Stimulated activated CD4-positive, alpha-beta T cell treated with anti-CD3 and anti-CD28 coated beads, Interleukin-1b, Interleukin-23, amount 100 ng/mL, for 48 hours (primary cell): ENCODE data around the gene OLIG2.

Experiments used
- DNase-seq: peaks from one replicate; pipeline ENCODE4 v3.0.0-alpha.2; 2020

OLIG2 gene

DNA sequence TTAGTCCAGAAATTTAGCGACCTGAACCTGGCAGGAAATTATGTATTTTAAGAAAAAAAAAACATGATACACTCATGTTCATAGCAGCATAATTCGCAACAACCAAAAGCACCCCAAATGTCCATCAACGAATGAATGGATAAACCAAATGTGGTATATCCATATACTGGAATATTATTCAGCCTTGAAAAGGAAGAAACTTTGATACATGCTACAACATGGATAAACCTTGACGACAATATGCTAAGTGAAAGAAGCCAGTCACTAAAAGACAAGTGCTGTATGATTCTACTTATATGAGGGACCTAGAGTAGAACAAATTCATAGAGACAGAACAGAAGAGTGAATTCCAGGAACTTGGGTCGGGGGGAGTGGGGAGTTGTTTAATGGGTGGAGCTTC lies 43.5 kb downstream of the OLIG2 start:
- no peak for DNase-seq

DNA sequence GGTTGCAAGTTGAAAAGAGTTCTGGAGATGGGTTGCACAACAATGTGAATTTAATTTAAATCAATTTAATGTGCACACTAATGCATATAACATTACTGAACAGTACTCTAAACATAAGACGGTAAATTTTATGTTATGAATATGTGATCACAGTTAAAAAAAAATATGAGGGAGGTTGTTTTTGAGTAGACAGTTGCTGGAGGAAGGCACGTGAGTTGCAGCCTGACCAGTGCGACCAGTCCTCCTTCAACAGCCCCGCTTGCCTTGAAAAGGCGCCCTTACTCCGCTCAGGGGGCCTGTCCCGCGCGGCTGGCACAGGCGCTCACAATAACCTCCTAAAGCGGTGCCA lies 43.9 kb downstream of the OLIG2 start:
- DNase-seq: no peak

DNA sequence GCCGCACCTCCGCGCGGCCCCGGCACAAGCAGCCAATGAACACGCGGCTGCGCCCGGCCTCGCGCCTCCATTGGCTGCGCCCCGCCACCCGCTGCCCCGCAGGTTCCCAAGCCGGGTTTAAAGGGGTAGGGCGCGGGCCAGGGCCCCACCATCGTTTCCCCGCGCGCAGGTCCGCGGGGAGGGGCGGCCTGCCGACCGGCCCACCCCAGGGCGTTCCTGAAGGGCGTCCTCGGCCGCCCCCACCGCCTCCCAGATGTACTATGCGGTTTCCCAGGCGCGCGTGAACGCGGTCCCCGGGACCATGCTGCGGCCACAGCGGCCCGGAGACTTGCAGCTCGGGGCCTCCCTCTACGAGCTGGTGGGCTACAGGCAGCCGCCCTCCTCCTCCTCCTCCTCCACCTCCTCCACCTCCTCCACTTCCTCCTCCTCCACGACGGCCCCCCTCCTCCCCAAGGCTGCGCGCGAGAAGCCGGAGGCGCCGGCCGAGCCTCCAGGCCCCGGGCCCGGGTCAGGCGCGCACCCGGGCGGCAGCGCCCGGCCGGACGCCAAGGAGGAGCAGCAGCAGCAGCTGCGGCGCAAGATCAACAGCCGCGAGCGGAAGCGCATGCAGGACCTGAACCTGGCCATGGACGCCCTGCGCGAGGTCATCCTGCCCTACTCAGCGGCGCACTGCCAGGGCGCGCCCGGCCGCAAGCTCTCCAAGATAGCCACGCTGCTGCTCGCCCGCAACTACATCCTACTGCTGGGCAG lies 44.4 kb downstream of the OLIG2 start, which contains the start of gene OLIG1:
Gene OLIG1 (plus strand): TSS at position 148 of the 750 bp plus-strand sequence. CDS start 106 bp downstream, at position 254.
- peak; percentile 44 for DNase-seq

DNA sequence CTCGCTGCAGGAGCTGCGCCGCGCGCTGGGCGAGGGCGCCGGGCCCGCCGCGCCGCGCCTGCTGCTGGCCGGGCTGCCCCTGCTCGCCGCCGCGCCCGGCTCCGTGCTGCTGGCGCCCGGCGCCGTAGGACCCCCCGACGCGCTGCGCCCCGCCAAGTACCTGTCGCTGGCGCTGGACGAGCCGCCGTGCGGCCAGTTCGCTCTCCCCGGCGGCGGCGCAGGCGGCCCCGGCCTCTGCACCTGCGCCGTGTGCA lies 44.9 kb downstream of the OLIG2 start:
- no peak for DNase-seq

DNA sequence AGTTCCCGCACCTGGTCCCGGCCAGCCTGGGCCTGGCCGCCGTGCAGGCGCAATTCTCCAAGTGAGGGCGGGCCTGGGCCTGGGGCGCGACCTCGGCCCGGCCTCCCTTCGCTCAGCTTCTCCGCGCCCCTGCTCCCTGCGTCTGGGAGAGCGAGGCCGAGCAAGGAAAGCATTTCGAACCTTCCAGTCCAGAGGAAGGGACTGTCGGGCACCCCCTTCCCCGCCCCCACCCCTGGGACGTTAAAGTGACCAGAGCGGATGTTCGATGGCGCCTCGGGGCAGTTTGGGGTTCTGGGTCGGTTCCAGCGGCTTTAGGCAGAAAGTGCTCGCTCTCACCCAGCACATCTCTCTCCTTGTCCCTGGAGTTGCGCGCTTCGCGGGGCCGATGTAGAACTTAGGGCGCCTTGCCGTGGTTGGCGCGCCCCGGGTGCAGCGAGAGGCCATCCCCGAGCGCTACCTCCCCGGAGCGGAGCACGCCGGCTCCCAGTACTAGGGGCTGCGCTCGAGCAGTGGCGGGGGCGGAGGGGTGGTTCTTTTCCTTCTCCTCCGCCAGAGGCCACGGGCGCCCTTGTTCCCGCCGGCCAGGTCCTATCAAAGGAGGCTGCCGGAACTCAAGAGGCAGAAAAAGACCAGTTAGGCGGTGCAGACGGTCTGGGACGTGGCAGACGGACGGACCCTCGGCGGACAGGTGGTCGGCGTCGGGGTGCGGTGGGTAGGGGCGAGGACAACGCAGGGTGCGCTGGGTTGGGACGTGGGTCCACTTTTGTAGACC lies 45.4 kb downstream of the OLIG2 start:
- DNase-seq: no peak

DNA sequence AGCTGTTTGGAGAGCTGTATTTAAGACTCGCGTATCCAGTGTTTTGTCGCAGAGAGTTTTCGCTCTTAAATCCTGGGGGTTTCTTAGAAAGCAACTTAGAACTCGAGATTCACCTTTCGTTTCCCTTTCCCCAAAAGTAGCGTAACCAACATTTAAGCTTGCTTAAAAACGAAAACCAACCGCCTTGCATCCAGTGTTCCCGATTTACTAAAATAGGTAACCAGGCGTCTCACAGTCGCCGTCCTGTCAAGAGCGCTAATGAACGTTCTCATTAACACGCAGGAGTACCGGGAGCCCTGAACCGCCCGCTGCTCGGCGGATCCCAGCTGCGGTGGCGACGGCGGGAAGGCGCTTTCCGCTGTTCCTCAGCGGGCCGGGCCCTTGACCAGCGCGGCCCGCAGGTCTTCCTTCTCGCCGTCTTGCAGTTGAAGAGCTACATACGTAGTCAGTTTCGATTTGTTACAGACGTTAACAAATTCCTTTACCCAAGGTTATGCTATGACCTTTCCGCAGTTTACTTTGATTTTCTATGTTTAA lies 46.1 kb downstream of the OLIG2 start:
- no peak for DNase-seq

DNA sequence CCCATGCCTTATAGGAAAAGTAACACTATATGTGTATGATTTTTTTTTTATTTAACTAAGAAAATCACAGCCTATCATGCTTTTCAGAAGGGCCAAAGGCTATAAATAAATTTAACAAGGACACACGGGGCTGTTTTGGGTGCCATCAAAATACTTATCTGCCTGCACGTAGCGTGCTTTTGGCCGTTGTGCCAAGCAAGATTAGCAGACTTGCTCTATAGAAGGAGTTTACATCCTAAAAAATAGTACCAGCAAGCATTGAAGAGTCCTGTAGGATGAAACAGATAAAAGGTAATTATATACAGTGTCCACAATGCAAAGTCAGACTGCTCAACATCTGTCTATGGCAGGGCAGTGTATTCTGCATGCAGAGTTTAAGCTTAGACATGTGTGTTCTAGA lies 47.9 kb downstream of the OLIG2 start:
- DNase-seq: no peak

DNA sequence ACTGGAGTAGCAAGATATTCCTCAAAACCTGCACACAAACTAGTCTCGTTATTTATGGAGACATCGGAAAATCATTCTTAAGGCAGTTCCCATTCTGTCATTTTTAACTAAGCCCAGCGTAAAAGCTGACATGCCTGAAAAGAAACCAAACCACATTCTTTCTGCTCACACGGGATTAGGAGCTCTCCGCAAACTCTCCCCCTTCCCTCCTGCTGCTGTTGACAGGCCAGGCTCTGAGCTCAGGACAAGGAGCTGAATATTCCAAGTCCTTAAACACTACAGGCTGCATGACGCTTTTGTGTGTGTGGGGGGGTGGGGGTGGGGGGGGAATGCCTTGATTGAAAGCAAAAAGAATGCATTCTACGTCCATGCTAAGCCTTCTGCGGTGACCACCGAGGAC lies 49.4 kb downstream of the OLIG2 start:
- no peak for DNase-seq

DNA sequence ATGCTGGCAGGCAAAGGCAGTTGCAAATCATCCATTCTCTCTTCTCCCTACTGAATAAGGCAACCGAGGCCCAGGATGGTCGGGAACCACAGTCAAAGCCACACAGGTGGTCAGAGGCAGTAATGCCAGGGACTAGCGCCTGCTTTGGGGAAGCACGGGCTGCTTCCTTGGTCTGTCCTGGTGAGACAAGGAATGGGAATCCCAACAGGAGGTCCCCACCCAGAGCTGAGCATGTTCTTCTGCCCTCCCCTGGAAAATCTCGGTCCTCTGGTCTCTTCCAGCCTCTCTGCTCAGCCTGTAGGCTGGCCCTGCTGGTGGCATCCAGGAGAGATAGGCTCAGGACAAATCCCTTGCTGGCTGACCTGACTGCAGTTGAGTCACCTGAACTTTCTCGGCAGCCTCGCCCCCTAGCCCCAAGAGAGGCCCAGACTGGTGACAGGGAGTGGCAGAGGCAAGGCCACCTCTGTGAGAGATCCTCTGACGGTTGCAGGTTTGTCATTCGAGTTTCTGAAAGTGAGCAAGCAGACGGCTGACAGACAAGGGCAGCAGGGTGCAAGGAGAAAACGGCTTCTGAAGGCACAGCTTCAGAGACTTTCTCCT lies 50.0 kb downstream of the OLIG2 start:
- no peak for DNase-seq

DNA sequence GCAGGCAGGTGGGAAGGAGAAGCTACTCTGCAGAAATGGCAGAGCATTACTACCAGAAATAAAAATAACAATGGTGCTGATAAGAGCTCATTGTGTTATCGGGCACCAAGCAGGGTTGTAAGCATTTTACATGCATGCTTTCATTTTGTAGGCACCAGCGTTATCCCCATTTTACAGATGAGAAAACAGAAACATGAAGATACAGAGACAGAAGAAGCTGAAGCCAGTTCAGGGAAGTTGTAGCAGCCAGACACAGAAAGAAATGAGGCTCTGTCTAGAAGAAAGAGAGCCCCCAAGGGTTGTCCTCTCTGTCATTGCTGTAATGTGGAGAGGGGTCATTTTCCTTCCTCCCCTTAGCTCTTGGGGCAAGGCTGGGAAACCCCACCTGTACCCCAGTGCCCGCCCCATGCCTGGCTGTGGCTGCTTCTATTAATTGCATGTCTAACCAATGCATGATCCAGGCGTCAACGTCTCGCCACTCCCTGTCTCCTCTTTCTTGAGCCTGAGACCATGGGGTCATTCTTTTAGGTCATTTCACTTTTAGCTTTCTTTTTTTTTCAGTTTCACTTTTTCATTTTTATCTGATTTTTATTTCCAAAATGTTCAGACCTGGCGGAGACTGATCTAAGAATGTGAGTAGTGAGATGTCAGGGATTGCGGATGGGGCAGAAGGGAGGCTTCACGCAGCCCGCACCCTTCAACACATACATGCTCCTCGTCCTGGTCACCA lies 51.0 kb downstream of the OLIG2 start:
- no peak for DNase-seq
